GM23338 (cell line): ENCODE measurements around the gene SHANK1. TPM values are rescaled to one million over a fixed set of nuclear protein-coding genes. Genes with fewer than 3 reads are reported as not detected.

ENCODE experiments used
- ATAC-seq: fragments of 200-7000 bp; cut with Tn5 transposase; 3 replicates; pipeline ENCODE4 v1.9.1; 2020
- DNase-seq: peaks from one replicate; pipeline ENCODE4 v3.0.0-alpha.2; 2015; ENCODE audit warnings: low spot score
- H2AFZ ChIP-seq: fragments of 200-600 bp; sonication (generic); 2 replicates; pipeline ENCODE4 v1.8.0; 2016; ENCODE audit warnings: antibody characterized with exemption, mild to moderate bottlenecking, moderate library complexity
- H3F3A ChIP-seq: fragments of 200-600 bp; sonication (generic); replicated peaks from 2 replicates; pipeline ENCODE4 v1.8.0; 2017; ENCODE audit warnings: antibody characterized with exemption, mixed run types, low read depth
- H3K27ac ChIP-seq: fragments of 200-600 bp; sonication (generic); 2 replicates; pipeline ENCODE4 v1.6.1; 2016; ENCODE audit warnings: low read depth
- H3K27me3 ChIP-seq: fragments of 200-600 bp; sonication (generic); 2 replicates; pipeline ENCODE4 v1.8.0; 2016; ENCODE audit warnings: mild to moderate bottlenecking, mixed run types, moderate library complexity; ENCODE audit not compliant: insufficient read depth
- H3K36me3 ChIP-seq: fragments of 200-600 bp; sonication (generic); 2 replicates; pipeline ENCODE4 v1.8.0; 2016; ENCODE audit warnings: mild to moderate bottlenecking; ENCODE audit not compliant: insufficient read depth
- H3K4me1 ChIP-seq: fragments of 200-600 bp; sonication (generic); 2 replicates; pipeline ENCODE4 v1.8.0; 2016; ENCODE audit warnings: mild to moderate bottlenecking, moderate library complexity; ENCODE audit not compliant: insufficient read depth
- H3K4me2 ChIP-seq: fragments of 200-600 bp; sonication (generic); 2 replicates; pipeline ENCODE4 v1.7.1; 2017; ENCODE audit warnings: mixed run types
- H3K4me3 ChIP-seq: fragments of 200-600 bp; sonication (generic); 2 replicates; pipeline ENCODE4 v1.6.1; 2016; ENCODE audit warnings: mixed run types
- H3K79me2 ChIP-seq: fragments of 200-600 bp; sonication (generic); replicated peaks from 2 replicates; pipeline ENCODE4 v1.8.0; 2017; ENCODE audit warnings: mild to moderate bottlenecking; ENCODE audit not compliant: insufficient read depth
- H3K9me2 ChIP-seq: fragments of 200-600 bp; sonication (generic); 2 replicates; pipeline ENCODE4 v1.8.0; 2017; ENCODE audit not compliant: insufficient read depth
- H4K20me1 ChIP-seq: fragments of 200-600 bp; sonication (generic); replicated peaks from 2 replicates; pipeline ENCODE4 v1.8.0; 2017; ENCODE audit warnings: mild to moderate bottlenecking; ENCODE audit not compliant: insufficient read depth
- H3K27ac Mint-ChIP-seq: 2 replicates; pipeline ENCODE4 v1.8.0; 2020; ENCODE audit warnings: inconsistent platforms, mild to moderate bottlenecking, moderate library complexity, mixed read lengths
- H3K27me3 Mint-ChIP-seq: 3 replicates; pipeline ENCODE4 v1.8.0; 2022; ENCODE audit warnings: low read depth, mild to moderate bottlenecking, moderate library complexity, mixed read lengths, inconsistent platforms; ENCODE audit not compliant: insufficient read depth, poor library complexity
- H3K36me3 Mint-ChIP-seq: 3 replicates; pipeline ENCODE4 v1.8.0; 2021; ENCODE audit warnings: low read depth, mild to moderate bottlenecking, inconsistent platforms, moderate library complexity, mixed read lengths
- H3K4me1 Mint-ChIP-seq: 3 replicates; pipeline ENCODE4 v1.8.0; 2020; ENCODE audit warnings: mild to moderate bottlenecking, inconsistent platforms, mixed read lengths
- H3K4me3 Mint-ChIP-seq: 3 replicates; pipeline ENCODE4 v1.8.0; 2021; ENCODE audit warnings: moderate library complexity, mild to moderate bottlenecking, inconsistent platforms, mixed read lengths
- H3K9me3 Mint-ChIP-seq: 3 replicates; pipeline ENCODE4 v1.8.0; 2020; ENCODE audit warnings: moderate library complexity, mild to moderate bottlenecking, inconsistent platforms, mixed read lengths
- CREB1 ChIP-seq: fragments of 250-450 bp; sonication (Bioruptor Pico); IDR thresholded peaks from 2 replicates; pipeline ENCODE4 v1.5.0; 2020; ENCODE audit warnings: low read depth, mild to moderate bottlenecking, moderate library complexity
- EZH2 ChIP-seq: fragments of 200-600 bp; sonication (generic); IDR thresholded peaks from one replicate; pipeline ENCODE4 v1.8.0; 2017; ENCODE audit warnings: antibody characterized with exemption, mild to moderate bottlenecking, low read depth; ENCODE audit not compliant: unreplicated experiment
- EZH2phosphoT487 ChIP-seq: fragments of 200-600 bp; sonication (generic); IDR thresholded peaks from one replicate; pipeline ENCODE4 v1.8.1; 2018; ENCODE audit warnings: antibody characterized with exemption; ENCODE audit not compliant: unreplicated experiment
- JUNB ChIP-seq: IDR thresholded peaks from one replicate; pipeline ENCODE4 v1.6.1; 2016; ENCODE audit warnings: antibody characterized with exemption; ENCODE audit not compliant: unreplicated experiment
- NANOG ChIP-seq: IDR thresholded peaks from 2 replicates; pipeline ENCODE4 v1.6.1; 2016; ENCODE audit warnings: antibody characterized with exemption, borderline replicate concordance
- POLR2AphosphoS5 ChIP-seq: IDR thresholded peaks from 2 replicates; pipeline ENCODE4 v1.6.1; 2016; ENCODE audit warnings: antibody characterized with exemption, low read depth
- STAT1 ChIP-seq: IDR thresholded peaks from one replicate; pipeline ENCODE4 v1.6.1; 2016; ENCODE audit warnings: antibody characterized with exemption; ENCODE audit not compliant: unreplicated experiment
- ZNF114 ChIP-seq: fragments of 250-450 bp; sonication (Bioruptor Pico); IDR thresholded peaks from 2 replicates; pipeline ENCODE4 v1.5.0; 2020; ENCODE audit warnings: mild to moderate bottlenecking, moderate library complexity
- ZNF331 ChIP-seq: fragments of 250-450 bp; sonication (Bioruptor Pico); IDR thresholded peaks from 2 replicates; pipeline ENCODE4 v1.5.0; 2020; ENCODE audit warnings: low read depth, mild to moderate bottlenecking, moderate library complexity
- polyA plus RNA-seq: library from polyadenylated mRNA; unstranded; fragments of >200 nt; fragmentation: Nextera tagmentation; extraction: Ambion mirVana; gene quantifications from 2 replicates; pipeline ENCODE4 v1.2.1, GENCODE V29; 2016
- total RNA-seq: library from RNA; depleted of rRNA; stranded (reverse); fragments of >200 nt; shearing (Covaris generic); gene quantifications from 2 replicates; pipeline ENCODE4 v1.2.3, GENCODE V29; 2014
- TF ChIP-seq, protein P1 (sequence below): IDR thresholded peaks from 2 replicates; pipeline ENCODE4 v1.6.1; 2016; ENCODE audit warnings: antibody characterized with exemption
- TF ChIP-seq, protein P2 (sequence below): fragments of 250-450 bp; sonication (Bioruptor Pico); IDR thresholded peaks from 2 replicates; pipeline ENCODE4 v1.5.0; 2020; ENCODE audit warnings: mild to moderate bottlenecking, moderate library complexity
- TF ChIP-seq, protein P3 (sequence below): IDR thresholded peaks from one replicate; pipeline ENCODE4 v1.6.1; 2018; ENCODE audit warnings: antibody characterized with exemption; ENCODE audit not compliant: unreplicated experiment
- TF ChIP-seq, protein P4 (sequence below), 2 experiments: fragments of 200-600 bp in 1 of 2; sonication (generic) in 1 of 2; conservative IDR thresholded peaks; 2 replicates each; pipeline versions ENCODE4 v1.5.1 to v1.6.1; 2016 to 2017; ENCODE audit warnings: antibody characterized with exemption in 2 of 2, low read depth in 2 of 2, mild to moderate bottlenecking in 2 of 2, moderate library complexity in 1 of 2

The SHANK1 gene
- total and polyA plus RNA-seq, 2 experiments from 2014 or later, result 0.23 to 4.1 TPM

DNA sequence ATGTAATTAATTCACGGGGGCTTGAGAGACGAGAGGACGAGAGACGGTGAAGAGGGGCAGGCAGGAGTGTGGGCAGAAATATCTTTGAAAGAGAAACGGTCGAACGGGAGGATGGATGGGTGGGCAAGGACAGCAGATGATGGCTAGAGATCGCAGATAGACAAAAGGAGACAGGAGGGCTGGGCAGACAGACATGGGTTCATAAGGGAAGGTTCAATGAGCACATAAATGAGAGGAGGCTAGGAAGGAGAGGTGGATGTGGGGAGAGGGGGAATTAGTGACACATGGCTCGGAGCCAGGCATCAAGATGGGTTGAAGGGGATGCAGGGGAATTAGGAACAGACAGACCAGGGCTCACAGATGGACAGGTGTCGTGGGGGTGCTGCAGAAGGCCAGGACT, 81.0 kb downstream of the SHANK1 start:
- peaks cover 52% of the 10 kb centered on the region for H3K36me3 Mint-ChIP-seq
- Histone ChIP-seq H3K4me3 (peak overlapping the region; percentile 90), H3F3A (no peaks in the 10 kb centered on the region; the same call in 1 of the 2 replicates), H4K20me1 (no peaks in the 10 kb centered on the region), H3K27ac (no peak overlapping the region), H3K36me3 (peaks cover 7% of the 10 kb centered on the region; the same call in 1 of the 2 replicates), H3K79me2 (no peaks in the 10 kb centered on the region), H3K4me1 (peaks cover 9% of the 10 kb centered on the region; the same call in 1 of the 2 replicates), H3K9me2 (no peaks in the 10 kb centered on the region), H3K4me2 (peak overlapping the region; percentile 93), H2AFZ (peak overlapping the region; percentile 99), H3K27me3 (peaks cover 13% of the 10 kb centered on the region)
- TF ChIP-seq, protein P1, sequence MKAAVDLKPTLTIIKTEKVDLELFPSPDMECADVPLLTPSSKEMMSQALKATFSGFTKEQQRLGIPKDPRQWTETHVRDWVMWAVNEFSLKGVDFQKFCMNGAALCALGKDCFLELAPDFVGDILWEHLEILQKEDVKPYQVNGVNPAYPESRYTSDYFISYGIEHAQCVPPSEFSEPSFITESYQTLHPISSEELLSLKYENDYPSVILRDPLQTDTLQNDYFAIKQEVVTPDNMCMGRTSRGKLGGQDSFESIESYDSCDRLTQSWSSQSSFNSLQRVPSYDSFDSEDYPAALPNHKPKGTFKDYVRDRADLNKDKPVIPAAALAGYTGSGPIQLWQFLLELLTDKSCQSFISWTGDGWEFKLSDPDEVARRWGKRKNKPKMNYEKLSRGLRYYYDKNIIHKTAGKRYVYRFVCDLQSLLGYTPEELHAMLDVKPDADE, result no peak
- TF ChIP-seq ZNF331 (CRISPR knock-in tag) (no peak), EZH2 (no peak), JUNB (no peak), CREB1 (CRISPR knock-in tag) (no peak), STAT1 (no peak), POLR2AphosphoS5 (no peak), EZH2phosphoT487 (no peak), ZNF114 (CRISPR knock-in tag) (no peak), NANOG (no peak)
- TF ChIP-seq, protein P2, sequence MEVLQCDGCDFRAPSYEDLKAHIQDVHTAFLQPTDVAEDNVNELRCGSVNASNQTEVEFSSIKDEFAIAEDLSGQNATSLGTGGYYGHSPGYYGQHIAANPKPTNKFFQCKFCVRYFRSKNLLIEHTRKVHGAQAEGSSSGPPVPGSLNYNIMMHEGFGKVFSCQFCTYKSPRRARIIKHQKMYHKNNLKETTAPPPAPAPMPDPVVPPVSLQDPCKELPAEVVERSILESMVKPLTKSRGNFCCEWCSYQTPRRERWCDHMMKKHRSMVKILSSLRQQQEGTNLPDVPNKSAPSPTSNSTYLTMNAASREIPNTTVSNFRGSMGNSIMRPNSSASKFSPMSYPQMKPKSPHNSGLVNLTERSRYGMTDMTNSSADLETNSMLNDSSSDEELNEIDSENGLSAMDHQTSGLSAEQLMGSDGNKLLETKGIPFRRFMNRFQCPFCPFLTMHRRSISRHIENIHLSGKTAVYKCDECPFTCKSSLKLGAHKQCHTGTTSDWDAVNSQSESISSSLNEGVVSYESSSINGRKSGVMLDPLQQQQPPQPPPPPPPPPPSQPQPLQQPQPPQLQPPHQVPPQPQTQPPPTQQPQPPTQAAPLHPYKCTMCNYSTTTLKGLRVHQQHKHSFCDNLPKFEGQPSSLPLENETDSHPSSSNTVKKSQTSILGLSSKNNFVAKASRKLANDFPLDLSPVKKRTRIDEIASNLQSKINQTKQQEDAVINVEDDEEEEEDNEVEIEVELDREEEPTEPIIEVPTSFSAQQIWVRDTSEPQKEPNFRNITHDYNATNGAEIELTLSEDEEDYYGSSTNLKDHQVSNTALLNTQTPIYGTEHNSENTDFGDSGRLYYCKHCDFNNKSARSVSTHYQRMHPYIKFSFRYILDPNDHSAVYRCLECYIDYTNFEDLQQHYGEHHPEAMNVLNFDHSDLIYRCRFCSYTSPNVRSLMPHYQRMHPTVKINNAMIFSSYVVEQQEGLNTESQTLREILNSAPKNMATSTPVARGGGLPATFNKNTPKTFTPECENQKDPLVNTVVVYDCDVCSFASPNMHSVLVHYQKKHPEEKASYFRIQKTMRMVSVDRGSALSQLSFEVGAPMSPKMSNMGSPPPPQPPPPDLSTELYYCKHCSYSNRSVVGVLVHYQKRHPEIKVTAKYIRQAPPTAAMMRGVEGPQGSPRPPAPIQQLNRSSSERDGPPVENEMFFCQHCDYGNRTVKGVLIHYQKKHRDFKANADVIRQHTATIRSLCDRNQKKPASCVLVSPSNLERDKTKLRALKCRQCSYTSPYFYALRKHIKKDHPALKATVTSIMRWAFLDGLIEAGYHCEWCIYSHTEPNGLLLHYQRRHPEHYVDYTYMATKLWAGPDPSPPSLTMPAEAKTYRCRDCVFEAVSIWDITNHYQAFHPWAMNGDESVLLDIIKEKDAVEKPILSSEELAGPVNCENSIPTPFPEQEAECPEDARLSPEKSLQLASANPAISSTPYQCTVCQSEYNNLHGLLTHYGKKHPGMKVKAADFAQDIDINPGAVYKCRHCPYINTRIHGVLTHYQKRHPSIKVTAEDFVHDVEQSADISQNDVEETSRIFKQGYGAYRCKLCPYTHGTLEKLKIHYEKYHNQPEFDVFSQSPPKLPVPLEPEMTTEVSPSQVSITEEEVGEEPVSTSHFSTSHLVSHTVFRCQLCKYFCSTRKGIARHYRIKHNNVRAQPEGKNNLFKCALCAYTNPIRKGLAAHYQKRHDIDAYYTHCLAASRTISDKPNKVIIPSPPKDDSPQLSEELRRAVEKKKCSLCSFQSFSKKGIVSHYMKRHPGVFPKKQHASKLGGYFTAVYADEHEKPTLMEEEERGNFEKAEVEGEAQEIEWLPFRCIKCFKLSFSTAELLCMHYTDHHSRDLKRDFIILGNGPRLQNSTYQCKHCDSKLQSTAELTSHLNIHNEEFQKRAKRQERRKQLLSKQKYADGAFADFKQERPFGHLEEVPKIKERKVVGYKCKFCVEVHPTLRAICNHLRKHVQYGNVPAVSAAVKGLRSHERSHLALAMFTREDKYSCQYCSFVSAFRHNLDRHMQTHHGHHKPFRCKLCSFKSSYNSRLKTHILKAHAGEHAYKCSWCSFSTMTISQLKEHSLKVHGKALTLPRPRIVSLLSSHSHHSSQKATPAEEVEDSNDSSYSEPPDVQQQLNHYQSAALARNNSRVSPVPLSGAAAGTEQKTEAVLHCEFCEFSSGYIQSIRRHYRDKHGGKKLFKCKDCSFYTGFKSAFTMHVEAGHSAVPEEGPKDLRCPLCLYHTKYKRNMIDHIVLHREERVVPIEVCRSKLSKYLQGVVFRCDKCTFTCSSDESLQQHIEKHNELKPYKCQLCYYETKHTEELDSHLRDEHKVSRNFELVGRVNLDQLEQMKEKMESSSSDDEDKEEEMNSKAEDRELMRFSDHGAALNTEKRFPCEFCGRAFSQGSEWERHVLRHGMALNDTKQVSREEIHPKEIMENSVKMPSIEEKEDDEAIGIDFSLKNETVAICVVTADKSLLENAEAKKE (CRISPR knock-in tag), result no peak
- TF ChIP-seq, protein P3, sequence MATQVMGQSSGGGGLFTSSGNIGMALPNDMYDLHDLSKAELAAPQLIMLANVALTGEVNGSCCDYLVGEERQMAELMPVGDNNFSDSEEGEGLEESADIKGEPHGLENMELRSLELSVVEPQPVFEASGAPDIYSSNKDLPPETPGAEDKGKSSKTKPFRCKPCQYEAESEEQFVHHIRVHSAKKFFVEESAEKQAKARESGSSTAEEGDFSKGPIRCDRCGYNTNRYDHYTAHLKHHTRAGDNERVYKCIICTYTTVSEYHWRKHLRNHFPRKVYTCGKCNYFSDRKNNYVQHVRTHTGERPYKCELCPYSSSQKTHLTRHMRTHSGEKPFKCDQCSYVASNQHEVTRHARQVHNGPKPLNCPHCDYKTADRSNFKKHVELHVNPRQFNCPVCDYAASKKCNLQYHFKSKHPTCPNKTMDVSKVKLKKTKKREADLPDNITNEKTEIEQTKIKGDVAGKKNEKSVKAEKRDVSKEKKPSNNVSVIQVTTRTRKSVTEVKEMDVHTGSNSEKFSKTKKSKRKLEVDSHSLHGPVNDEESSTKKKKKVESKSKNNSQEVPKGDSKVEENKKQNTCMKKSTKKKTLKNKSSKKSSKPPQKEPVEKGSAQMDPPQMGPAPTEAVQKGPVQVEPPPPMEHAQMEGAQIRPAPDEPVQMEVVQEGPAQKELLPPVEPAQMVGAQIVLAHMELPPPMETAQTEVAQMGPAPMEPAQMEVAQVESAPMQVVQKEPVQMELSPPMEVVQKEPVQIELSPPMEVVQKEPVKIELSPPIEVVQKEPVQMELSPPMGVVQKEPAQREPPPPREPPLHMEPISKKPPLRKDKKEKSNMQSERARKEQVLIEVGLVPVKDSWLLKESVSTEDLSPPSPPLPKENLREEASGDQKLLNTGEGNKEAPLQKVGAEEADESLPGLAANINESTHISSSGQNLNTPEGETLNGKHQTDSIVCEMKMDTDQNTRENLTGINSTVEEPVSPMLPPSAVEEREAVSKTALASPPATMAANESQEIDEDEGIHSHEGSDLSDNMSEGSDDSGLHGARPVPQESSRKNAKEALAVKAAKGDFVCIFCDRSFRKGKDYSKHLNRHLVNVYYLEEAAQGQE, result no peak
- TF ChIP-seq, protein P4, sequence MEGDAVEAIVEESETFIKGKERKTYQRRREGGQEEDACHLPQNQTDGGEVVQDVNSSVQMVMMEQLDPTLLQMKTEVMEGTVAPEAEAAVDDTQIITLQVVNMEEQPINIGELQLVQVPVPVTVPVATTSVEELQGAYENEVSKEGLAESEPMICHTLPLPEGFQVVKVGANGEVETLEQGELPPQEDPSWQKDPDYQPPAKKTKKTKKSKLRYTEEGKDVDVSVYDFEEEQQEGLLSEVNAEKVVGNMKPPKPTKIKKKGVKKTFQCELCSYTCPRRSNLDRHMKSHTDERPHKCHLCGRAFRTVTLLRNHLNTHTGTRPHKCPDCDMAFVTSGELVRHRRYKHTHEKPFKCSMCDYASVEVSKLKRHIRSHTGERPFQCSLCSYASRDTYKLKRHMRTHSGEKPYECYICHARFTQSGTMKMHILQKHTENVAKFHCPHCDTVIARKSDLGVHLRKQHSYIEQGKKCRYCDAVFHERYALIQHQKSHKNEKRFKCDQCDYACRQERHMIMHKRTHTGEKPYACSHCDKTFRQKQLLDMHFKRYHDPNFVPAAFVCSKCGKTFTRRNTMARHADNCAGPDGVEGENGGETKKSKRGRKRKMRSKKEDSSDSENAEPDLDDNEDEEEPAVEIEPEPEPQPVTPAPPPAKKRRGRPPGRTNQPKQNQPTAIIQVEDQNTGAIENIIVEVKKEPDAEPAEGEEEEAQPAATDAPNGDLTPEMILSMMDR (conservative IDR thresholded peaks at IDR 0.05; ENCODE audit: low read depth in 2 of 2), result no peak
- no peak for ATAC-seq
- peaks cover 67% of the 10 kb centered on the region for H3K9me3 Mint-ChIP-seq
- peaks cover 15% of the 10 kb centered on the region for H3K27me3 Mint-ChIP-seq
- no peak for DNase-seq
- no peaks in the 10 kb centered on the region for H3K4me1 Mint-ChIP-seq
- no peak overlapping the region for H3K27ac Mint-ChIP-seq
- no peak overlapping the region for H3K4me3 Mint-ChIP-seq
